ENCODE results near the gene ZBTB5. TPM values are rescaled to one million over a fixed set of nuclear protein-coding genes. Genes with fewer than 3 reads are reported as not detected.
A peak's percentile ranks its signal among the peaks of the same experiment; 100 is the strongest.

The ZBTB5 gene
- total and polyA plus RNA-seq, 9 of the 15 experiments (the other 6 are each of a cell fraction or from before 2014, with no cell fraction given) = 2.3 to 43.2 (median 15.5) TPM

- TF ChIP-seq CEBPZ (IDR thresholded peaks at IDR 0.05; ENCODE audit: borderline replicate concordance, low read depth, low read length) = no peak
Observed at GRCh38 chr9:37499297-37499696, 34.0 kb upstream of the ZBTB5 start (continued).

- in situ Hi-C loops (cut with MboI) = loop anchor here (25.0 kb wide), 1 partner anchor 864 kb away; no protein-coding TSS in a partner anchor
- no peaks in the 10 kb centered on the region for H3K27me3 ChIP-seq (ENCODE audit: control insufficient read depth in 2 of 2, insufficient read depth in 2 of 2, low read length in 2 of 2)
- H3K4me2 ChIP-seq (ENCODE audit: insufficient read depth, low read length) = no peak overlapping the region
- TF ChIP-seq MAFG (tag; conservative IDR thresholded peaks at IDR 0.05) (0 out of 2 replicates have a peak, but pooled peaks have one; percentile 9), MAFK (IDR thresholded peaks at IDR 0.05; ENCODE audit: low read length) (peak; percentile 39), ZNF316 (IDR thresholded peaks at IDR 0.05) (peak; percentile 83), C11orf30 (IDR thresholded peaks at IDR 0.05; ENCODE audit: low read depth) (peak; percentile 61), MAFF (IDR thresholded peaks at IDR 0.05; ENCODE audit: low read length) (peak; percentile 58), XRCC4 (IDR thresholded peaks at IDR 0.05; ENCODE audit: extremely low read depth, insufficient read depth, insufficient read length) (no peak), EP400 (IDR thresholded peaks at IDR 0.05) (no peak)
- H3K9ac ChIP-seq (ENCODE audit: insufficient read depth in 1 of 2, low read depth in 2 of 2, low read length in 2 of 2) = no peak overlapping the region
- POLR2A ChIA-PET = interaction anchor here (0.5 to 5.1 kb wide), 5 partner anchors 11 to 307 kb away, joined by 3 to 44 read pairs (median 3); partner anchors contain the start of genes POLR1E and TOMM5
- CTCF ChIA-PET (ENCODE audit: low intra/inter-chr PET ratio) = no interaction called here
- peak in 2 of 4 experiments; percentile 5 to 7 for DNase-seq (ENCODE audit: extremely low read depth in 1 of 4, low spot score in 3 of 4)
- FAIRE-seq = no peak
- ATAC-seq = no peak
- H3K27ac ChIP-seq (ENCODE audit: extremely low read depth, low read depth, low read length) = no peak overlapping the region
- 62% methylated on average over 3 of the region's 3 CpGs for WGBS (ENCODE audit: insufficient coverage, low coverage, missing lambda C conversion rate)
- H3K9me3 ChIP-seq (replicated peaks; ENCODE audit: control insufficient read depth, insufficient read depth, low read depth, low read length) = no peaks in the 10 kb centered on the region
- H3K4me3 ChIP-seq = no peak overlapping the region
- no peaks in the 10 kb centered on the region for H3K79me2 ChIP-seq (ENCODE audit: control insufficient read depth, insufficient read depth, low read length)
- H4K20me1 ChIP-seq (replicated peaks; ENCODE audit: control insufficient read depth, insufficient read depth, low read length) = peaks cover 5% of the 10 kb centered on the region
- no peaks in the 10 kb centered on the region for H3K4me1 ChIP-seq (replicated peaks in 1 of 2; ENCODE audit: control insufficient read depth in 2 of 2, insufficient read depth in 2 of 2, low read length in 2 of 2)
- H3K36me3 ChIP-seq (ENCODE audit: control insufficient read depth, insufficient read depth, low read length) = peaks cover 91% of the 10 kb centered on the region
- intact Hi-C loops (cut with micrococcal nuclease) = no loop called here
- no TSS peak for BruUV-seq (replicated peaks)
- H3K9me1 ChIP-seq (ENCODE audit: control insufficient read depth, insufficient read depth, low read length) = no peaks in the 10 kb centered on the region
- no peak overlapping the region for H2AFZ ChIP-seq (ENCODE audit: low read depth, low read length)
Observed at GRCh38 chr9:37498457-37498856, 33.2 kb upstream of the ZBTB5 start.

Measured in K562 (cell line).